ENCODE measurements around the gene PRKAG2.
"Not testable (repeated sequence)": the region's sequence is repeated elsewhere in the genome, so short reads cannot be mapped to it uniquely, and the experiment has no call there.

The PRKAG2 gene

DNA sequence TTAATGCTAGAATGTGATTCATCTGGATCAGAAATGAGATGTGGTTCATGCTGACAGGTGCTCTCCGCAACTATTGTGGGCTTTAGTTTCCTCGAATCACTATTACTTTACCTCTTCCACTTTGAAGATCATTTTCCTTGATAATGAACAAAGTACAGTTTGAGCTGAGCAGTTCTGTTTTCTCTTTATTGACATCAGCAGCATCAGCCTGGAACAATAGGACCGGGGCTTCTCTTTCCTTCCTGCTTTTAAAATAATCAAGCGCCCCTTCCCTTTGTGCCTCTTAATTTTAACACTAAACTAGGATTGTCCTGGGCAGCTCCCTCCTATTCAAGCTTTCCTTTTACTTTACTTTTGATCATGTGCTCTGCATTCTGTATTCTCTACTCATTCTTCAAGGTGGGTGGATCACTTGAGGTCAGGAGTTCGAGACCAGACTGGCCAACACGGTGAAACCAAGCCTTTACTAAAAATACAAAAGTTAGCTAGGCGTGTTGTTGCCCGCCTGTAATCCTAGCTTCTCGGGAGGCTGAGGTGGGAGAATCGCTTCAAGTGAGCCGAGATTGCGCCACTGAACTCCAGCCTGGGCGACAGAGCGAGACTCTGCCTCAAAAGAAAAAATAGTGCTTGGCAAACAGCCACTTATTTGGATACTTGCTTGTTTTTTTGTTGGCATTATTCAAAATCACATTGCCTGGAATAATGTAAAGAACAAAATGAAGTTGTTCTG lies 290.2 kb downstream of the PRKAG2 start:
- no peak for DNase-seq (ENCODE audit: low read depth)

DNA sequence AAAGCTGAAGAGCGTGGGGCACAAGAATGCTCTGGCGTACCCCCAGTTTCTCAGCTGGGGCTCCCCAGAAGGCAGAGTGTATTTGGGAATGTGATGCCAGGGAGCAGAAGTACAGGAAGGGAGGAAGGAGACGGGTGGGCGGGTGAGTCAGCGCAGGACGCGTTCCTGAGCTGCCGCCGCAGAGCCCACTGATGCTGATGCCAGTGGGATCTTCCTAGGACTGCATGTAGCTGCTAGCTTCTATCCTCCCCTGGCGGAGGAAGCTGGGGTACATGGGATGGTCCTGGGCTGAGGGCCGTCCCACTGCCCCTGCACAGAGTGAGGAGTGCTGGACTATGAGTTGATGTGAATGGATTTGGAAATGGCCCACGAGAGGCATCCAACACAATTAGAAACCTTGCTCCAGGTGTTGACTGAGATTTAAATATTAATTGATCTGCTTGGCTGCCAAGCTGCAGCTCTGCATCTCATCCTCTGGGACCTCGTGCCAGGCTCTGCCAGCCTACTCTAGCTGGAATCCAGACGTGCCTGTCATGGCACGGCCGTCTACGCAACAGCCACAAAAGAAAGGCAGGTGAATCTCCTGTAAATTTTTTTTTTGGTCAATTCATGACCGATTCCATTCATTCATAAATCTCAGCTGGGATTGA lies 291.0 kb downstream of the PRKAG2 start:
- DNase-seq (ENCODE audit: low read depth): no peak

GRCh38 chr7:151581741-151582140 lies 295.2 kb downstream of the PRKAG2 start:
- DNase-seq (ENCODE audit: low read depth): no peak

GRCh38 chr7:151579644-151580043 lies 297.3 kb downstream of the PRKAG2 start:
- no peak for DNase-seq (ENCODE audit: low read depth)

DNA sequence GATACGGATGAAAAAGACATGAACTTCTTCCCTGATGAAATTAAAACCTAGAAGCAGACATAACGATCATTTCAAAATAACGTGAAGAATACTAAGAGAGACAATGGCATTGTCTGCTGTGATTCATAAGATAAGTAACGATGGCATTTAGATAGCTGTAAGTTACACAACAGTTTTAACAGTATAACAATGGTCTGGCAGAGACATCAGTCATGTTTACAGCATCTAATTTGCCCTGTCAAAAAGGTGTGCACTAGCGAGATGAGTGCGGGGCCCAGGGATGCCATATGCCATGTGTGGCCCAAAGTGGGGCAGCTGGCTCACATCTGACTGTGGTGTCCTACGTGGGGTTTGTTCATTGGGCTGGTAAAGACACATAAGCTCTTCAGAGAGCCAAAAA lies 301.5 kb downstream of the PRKAG2 start:
- no peak for DNase-seq (ENCODE audit: low read depth)

DNA sequence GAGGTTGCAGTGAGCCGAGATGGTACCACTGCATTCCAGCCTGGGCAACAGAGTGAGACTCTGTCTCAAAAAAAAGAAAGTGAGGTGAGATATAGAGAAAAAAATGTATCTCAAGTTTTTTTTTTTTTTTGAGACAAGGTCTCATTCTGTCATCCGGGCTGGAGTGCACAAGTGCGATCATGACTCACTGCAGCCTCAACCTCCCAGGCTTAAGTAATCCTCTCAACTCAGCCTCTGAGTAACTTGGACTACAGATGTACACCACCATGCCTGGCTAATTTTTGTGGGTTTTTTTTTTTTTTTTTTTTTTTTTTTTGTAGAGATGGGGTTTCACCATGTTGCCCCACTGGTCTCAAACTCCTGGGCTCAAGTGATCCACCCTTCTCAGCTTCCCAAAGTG lies 303.9 kb downstream of the PRKAG2 start:
- DNase-seq (ENCODE audit: low read depth): not testable (repeated sequence)

DNA sequence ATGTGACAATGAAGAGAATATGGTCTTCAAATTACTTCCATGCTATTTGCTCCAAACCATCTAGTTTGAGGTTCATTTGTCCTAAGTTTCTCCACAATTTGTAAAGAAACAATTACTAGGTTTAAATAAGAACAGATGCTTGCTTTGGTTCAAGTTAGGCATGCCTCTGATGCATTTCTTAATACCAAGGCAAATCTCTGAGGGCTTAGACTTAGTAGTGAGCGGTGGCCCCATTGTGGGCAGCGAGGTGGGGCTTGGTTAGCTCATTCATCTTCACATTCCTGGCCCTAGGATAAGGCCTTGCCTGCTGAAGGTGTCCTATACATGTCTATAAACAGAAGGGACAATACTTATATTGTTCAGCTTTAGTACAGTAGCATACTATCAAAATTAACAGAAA lies 304.8 kb downstream of the PRKAG2 start:
- no peak for DNase-seq (ENCODE audit: low read depth)

DNA sequence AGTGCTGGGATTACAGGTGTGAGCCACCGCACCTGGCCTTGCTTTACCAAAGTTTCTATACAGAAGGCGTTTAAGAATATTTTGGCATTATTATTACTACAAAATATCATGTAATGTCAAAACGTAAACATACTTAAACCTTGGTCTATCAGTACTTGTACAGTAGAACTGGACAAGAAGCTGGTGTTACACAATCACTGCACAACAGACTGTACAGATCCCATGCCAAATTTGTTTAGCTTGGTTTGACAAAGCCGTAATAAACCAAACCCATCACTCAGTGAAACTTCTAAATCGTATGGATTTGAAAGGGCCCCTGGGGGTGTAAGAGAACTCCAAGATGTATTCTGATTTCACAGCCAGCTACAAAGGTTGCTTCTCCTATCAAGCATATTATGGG lies 305.4 kb downstream of the PRKAG2 start:
- no peak for DNase-seq (ENCODE audit: low read depth)

GRCh38 chr7:151570366-151570915 lies 306.5 kb downstream of the PRKAG2 start:
- no peak for DNase-seq (ENCODE audit: low read depth)

GRCh38 chr7:151568956-151569940 lies 307.7 kb downstream of the PRKAG2 start:
- DNase-seq (ENCODE audit: low read depth): no peak

- no peak for DNase-seq (ENCODE audit: low read depth)
These were observed 310.0 kb downstream of the PRKAG2 start for GRCh38 chr7:151566897-151567320.

- no peak for DNase-seq (ENCODE audit: low read depth)
These were observed 311.4 kb downstream of the PRKAG2 start for GRCh38 chr7:151565541-151565940.

GRCh38 chr7:151560243-151560642 lies 316.7 kb downstream of the PRKAG2 start:
- no peak for DNase-seq (ENCODE audit: low read depth)

DNA sequence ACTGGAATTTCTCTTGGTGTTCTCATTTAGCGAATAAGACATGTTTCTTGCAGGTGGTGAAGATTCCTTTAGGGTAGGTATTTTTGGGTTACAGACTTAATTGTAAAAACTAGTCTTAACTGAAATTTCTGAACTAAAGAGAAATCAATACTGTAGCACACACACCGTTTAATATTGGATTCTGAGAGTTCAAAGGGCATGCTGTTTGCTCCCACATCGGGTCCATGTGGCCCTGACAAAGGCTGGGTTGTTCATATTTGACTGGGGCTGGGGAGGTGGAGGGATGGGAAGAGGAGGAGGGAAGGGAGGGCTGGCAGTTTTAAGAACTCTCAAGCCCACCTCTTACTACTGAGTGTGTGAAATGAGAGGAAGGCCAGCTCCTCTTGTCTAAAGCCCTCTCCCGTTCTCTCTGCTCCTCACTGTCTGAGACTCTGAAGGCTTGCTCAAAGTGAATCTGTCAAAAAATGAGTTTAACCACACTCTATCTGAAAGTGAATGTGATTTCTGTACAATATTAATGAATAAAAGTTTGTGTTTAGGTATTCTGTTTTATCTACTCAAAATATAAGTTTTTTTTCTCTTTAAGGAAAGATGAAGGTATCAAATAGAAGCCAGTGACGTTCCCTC lies 317.2 kb downstream of the PRKAG2 start:
- no peak for DNase-seq (ENCODE audit: low read depth)

DNA sequence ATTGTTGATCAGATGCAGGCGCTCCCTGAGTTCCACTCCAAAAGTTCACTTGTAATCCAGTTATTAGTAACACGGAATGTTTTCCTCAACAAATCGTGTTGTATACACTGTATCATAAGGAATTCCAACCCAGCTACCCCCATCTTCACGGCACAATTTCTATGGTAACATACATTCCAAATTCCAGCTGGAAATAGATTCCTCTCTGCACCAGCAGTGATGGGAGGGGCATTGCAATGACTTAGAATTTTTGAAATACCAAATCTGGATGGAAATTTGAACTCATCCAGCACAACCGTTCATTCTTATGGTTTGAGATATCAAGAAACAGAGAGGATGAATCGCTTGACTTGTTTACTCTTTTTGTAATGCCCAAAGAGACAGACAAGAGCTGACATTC lies 318.3 kb downstream of the PRKAG2 start:
- DNase-seq (ENCODE audit: low read depth): no peak

DNA sequence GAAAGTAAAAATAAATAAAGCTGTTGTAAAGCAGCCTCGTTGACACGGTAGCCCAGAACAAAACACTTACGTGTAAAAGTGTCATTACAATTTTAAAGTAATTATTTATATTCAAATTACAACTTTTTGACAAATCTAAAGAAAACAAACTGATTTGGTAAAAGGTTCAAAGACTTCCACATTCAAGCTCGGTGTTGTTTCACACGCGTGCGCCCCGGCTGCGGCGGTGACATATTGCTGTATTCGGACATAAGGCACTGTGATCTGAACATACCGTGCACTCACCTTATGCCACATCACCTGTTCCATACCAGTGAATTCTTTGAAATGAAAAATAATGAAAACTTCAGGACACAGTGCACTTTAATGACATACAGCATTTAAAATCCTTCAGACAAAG lies 320.3 kb downstream of the PRKAG2 start:
- no peak for DNase-seq (ENCODE audit: low read depth)

DNA sequence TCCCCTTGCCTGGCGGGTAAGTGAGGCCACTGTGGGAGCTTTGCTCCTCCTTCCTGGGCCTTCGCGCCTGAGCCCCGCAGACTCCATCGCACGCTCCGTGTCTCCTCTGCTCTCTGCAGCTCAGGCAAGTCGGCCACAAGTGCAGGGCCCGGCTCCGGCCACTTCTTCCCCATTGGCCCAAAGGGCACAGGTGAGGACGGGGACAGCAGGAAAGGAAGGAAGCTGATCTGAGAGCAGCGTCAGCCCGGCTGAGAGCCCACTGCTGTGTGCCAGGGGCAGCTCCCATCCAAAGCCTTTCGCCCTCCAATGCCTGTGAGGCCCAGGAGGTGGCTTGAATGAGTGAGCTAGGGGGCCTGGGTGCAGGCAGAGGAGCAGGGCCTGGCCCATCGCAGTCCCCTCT lies 323.6 kb downstream of the PRKAG2 start:
- no peak for DNase-seq (ENCODE audit: low read depth)

DNA sequence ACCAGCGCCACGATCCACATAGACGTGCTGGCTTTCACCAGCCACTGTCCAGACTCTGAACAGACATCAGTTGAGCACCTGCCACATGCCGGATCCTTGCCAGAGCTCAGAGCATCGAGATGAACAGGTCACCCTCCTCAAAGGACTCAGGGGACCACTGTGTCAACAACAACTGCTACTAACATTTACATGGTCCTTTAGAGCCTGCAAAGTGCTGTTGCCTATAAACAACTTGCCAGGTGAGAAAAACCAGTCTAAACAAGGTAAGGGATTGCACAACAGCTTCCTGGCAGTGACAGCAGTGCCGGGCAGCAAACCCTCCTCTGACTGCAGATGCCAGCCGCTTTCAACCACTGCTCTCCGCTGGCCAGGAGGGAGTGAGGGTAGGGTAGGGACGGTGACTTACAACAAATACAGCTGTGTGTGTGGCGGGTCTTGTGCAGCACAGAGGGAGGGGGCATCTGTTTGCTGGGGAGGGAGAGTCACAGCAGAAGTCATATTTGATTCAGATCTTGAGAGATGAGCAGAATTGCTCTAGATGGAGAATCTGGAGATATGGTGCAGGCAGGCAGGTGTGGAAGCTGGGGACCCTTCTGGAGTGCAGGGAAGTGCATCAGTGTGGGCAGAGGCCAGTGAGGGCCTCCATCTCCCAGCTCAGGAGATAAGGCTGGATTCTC lies 324.4 kb downstream of the PRKAG2 start:
- DNase-seq (ENCODE audit: low read depth): no peak

DNA sequence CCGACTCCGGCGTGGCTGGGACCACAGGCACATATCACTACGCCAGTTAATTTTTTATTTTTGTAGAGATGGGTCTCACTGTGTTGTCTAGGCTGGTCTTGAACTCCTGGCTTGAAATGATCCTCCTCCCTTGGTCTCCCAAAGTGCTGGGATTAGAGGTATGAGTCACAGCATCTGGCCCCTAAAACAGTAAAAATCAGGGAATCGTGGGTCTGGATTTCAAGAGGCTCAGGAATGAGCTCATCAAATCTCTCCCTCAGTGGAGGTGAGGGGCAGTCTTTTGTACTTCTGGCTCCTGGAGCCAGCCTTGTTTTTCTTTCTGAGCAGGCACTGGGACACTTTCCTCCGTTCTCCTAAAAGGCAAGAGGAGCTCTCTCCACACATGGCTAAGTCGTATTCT lies 325.1 kb downstream of the PRKAG2 start:
- DNase-seq (ENCODE audit: low read depth): no peak

DNA sequence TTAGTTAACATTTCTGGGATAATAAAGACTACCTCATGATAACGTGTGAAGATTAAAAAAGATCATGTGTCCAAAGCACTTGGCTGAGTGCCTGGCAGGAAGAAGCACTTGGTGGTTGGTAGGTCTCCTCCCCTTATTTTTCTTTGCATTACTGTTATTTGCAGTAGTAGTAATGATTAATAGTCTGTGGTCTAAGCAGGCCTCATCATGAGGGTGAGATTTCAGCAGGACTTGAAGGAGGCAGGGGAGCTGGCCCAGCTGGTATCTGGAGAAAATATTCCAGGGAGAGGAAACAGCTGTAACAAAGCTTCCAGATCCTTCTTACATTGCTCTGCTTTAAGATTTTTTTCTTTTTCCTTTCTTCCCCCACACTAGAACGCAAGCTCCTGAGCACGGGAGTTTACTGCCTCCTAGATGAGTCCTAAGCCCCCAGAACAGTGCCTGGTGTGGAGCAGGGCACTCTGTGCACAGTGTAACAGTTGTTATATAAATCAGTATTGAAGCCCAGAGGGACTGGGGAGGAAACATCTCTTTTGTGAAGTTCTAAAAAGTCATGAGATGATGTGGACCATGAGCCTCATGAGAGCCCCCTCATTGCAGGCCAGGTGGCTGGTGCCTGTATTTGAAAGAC lies 326.1 kb downstream of the PRKAG2 start:
- DNase-seq (ENCODE audit: low read depth): no peak

DNA sequence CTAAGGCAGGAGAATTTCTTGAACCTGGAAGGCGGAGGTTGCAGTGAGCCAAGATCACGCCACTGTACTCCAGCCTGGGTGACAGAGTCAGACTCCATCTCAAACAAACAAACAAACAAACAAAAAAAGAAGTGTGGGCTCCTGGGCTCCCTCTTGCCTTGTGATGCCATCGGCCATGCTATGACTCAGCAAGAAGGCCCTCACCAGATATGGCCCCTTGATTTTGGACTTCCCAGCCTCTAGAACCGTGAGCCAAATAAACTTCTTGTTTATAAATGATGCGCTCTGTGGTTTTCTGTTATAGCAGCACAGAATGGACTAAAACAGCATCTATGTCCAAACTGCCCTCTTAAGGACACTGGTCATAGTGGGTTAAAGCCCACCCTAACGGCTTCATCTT lies 327.3 kb downstream of the PRKAG2 start:
- no peak for DNase-seq (ENCODE audit: low read depth)
